Stimulated activated naive CD4-positive, alpha-beta T cell treated with Interleukin-2 at 50 U/mL for 16 hours (primary cell): ENCODE data around the gene ABHD8.

Experiments used
- DNase-seq: peaks from one replicate; lab custom pipeline; 2025; lab: John Stamatoyannopoulos, UW

The ABHD8 gene, protein sequence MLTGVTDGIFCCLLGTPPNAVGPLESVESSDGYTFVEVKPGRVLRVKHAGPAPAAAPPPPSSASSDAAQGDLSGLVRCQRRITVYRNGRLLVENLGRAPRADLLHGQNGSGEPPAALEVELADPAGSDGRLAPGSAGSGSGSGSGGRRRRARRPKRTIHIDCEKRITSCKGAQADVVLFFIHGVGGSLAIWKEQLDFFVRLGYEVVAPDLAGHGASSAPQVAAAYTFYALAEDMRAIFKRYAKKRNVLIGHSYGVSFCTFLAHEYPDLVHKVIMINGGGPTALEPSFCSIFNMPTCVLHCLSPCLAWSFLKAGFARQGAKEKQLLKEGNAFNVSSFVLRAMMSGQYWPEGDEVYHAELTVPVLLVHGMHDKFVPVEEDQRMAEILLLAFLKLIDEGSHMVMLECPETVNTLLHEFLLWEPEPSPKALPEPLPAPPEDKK

DNA sequence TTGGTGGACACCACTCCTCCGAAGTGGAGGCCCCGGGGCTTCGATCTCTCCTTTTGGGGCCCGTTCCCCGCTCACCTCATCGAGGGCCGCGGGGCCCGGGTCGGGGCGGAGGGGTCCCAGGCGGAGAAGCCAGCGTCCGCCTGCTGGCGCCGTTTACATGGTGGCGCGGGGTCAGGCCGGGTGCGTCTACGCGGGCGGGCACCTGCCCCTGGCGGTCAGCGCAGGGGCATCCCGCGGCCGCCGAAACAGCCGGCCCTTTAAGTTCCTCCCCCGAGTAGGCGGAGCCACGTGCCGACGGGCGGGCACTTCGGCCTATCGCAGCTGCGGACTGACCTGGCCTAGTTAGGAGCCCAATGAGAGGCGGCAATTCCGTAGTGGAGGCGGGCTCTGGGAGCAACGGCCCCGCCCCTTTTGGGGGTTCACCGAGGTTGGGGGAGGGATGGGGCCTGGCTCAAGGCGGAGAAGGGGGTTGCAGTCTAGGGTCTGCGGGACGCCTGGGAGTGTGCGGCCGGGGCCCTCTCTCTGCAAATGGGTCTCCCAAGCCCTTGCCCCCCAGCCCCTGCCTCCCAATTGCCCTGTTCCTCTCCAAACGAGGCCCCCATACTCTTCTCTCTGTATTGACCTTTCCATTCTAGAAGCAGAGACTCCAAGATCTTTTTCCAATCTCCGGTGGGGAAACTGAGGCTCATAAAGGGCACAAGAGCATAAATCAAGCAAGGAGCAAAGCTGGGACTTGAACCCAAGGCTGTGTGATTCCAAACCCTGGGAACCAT lies at the start of gene ABHD8:
Gene ABHD8 (minus strand): TSS at position 259 of the 773 bp plus-strand sequence. CDS start 1,809 bp downstream, outside the sequence.
- peak; percentile 92 for DNase-seq

GRCh38 chr19:17352608-17353280 lies 49.5 kb upstream of the ABHD8 start:
- DNase-seq = no peak

DNA sequence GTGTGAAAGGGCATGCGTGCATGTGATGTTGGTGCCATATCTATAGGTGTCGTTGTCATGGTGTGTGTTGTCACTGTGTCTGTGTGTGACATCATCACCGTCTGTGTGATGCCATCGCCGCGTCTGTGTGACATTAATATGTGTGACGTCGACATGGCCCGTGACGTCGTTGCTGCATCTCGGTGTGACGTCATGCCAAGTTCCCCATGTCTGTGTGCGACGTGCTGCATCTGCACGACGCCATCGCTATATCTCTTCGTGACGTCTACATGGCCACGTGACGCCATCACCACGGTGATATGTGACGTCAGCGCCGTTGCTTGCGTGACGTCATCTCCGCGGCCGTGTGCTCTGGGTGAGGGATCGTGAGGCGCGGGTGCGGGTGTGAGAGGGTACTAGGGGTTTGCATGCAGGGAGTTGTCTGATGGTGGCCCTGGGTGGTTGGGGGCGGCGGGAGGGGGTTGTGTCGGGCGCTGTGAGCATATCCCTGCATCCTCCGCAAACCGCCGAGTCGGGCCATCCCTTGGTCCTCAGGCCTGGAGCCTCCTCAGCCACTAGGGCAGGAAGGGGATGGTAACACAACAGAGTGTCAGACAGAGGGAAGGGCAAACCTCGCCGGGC lies 48.7 kb upstream of the ABHD8 start:
- DNase-seq = no peak

- no peak for DNase-seq
Measured at GRCh38 chr19:17348700-17349099, 45.5 kb upstream of the ABHD8 start.

- DNase-seq = no peak
Measured at GRCh38 chr19:17347877-17348276, 44.7 kb upstream of the ABHD8 start.

GRCh38 chr19:17347361-17347760 lies 44.1 kb upstream of the ABHD8 start:
- no peak for DNase-seq

- DNase-seq = peak; percentile 59
Measured at GRCh38 chr19:17346109-17346671, 43.0 kb upstream of the ABHD8 start.

GRCh38 chr19:17341845-17342244 lies 38.6 kb upstream of the ABHD8 start:
- no peak for DNase-seq

- DNase-seq = no peak
Measured at GRCh38 chr19:17341386-17341785, 38.2 kb upstream of the ABHD8 start.

DNA sequence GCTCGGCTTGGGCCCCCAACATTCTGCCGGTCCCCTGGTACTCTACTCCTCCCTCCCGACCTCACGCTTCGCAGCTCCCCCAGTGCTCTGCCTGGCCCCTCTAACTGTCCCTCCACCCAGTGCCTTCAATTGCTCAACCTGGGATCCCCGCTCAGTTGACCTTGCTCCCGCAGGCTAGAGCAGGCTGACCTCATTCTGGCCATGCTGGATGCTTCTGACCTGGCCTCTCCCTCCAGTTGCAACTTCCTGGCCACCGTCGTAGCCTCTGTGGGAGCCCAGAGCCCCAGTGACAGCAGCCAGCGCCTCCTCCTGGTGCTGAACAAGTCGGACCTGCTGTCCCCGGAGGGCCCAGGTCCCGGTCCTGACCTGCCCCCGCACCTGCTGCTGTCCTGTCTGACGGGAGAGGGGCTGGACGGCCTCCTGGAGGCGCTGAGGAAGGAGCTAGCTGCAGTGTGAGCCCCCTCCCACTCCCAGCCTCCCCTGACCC lies 37.7 kb upstream of the ABHD8 start:
- no peak for DNase-seq

DNA sequence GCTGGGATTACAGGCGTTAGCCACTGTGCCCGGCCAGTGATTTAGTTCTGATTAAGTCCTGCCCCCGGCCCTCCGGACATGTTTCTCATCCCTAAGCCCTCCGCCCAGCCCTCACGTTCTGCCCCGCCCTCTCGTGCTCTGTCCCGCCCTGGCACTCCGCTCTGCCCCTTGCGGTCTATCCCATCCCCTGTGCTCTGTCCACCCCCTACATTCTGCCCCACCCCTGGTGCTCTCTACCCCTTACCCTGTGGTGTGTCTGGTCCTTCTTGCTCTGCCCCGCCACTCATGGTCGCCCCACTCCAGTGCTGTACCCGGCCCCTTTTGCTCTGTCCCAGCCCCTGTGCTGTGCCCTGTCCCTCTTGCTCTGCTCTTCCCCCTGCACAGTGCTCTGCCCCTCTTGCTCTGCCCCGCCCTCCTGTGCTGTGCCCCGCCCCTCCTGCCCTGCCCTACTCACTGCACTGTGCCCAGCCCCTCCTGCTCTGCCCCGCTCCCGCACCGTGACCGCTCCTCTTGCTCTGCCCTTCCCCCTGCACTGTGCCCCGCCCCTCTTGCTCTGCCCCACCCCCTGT lies 37.2 kb upstream of the ABHD8 start:
- no peak for DNase-seq

DNA sequence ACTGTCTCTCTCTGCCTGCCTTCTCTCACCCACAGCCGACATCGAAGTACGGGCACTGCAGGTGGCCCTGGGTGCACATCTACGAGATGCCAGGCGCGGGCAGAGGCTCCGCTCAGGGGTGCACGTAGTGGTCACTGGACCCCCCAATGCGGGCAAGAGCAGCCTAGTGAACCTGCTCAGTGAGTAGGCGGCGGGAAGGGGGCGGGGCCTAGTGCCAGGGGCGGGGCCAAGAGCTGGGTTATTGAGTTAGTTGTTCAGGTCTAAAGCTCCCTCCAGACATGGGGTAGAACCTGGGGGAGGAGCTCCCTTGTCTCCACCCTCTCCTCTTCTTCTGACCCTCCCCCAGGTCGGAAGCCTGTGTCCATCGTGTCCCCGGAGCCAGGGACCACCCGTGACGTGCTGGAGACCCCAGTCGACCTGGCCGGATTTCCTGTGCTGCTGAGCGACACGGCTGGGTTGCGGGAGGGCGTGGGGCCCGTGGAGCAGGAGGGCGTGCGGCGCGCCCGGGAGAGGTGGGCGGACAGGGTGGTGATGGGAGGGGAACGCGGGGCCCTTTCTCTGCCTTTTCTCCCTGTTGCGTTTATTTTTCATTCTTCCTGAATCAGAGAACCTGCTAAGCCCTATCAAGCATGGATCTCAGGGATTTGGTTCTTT lies 36.0 kb upstream of the ABHD8 start:
- DNase-seq = peak; percentile 23

DNA sequence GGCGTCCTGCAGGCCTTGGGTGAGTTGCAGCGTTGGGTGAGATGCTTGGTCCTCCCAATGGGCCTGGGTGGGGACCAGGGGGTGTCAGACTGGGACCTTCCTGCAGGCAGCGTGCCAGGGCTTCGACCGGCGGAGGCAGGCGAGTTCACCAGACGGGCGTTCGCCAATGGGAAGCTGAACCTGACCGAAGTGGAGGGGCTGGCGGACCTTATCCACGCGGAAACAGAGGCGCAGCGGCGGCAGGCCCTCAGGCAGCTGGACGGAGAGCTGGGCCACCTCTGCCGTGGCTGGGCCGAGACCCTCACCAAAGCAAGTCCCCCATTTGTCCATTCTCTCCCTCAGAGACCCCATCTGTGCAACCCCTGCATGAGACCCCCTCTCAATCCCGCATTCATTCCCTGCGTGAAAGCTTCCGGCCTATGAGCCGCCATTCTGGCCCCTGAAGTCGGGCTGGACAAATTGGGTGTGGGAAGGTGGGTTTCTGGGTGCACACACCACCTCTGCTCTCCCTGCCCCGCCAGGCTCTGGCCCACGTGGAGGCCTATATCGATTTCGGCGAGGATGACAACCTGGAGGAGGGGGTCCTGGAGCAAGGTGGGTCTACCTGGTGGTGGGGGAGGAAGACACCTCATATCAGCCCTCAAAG lies 35.3 kb upstream of the ABHD8 start:
- no peak for DNase-seq

GRCh38 chr19:17337675-17338432 lies 34.6 kb upstream of the ABHD8 start:
- no peak for DNase-seq

DNA sequence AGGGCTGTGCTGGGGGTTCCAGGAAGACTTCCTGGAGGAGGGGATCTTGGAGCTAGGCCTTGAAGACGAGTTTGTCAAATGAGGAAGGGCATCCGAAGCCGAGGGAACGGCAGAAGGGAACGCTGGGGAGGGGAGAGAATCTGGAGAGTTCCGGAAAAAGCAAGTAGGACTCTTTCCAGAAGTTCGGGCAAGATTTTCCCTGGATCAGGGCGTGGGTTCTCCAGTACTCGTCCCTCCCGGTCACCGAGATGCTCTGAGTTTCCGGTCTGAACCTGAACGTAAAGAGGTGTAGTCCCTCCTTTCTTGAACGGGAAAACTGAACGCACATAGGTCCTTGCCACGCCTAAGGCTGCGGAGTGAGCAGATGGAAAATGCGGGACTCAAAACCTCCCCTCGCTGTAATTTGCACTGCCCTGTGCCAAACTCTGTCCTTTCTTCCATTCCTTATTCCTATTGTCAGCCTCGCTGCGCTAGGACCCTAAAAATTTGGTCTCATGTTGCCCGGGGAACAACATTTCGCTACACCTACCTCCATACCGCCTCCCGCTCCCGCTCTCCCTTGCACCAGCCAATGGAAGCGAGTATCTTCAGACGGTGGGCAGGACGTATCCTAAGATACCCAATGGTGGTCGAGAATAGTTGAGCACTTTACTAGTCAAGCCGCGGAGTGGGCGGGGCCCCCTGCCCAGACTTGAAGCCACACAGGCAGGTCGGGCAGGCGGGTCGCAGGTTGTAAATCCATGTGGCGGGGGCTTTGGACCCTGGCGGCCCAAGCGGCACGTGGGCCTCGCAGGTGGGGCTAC lies 33.8 kb upstream of the ABHD8 start, which contains the start of gene GTPBP3:
Gene GTPBP3 (plus strand): TSS at position 682 of the 803 bp plus-strand sequence. CDS start 59 bp downstream, at position 741.
- DNase-seq = peak; percentile 97

DNA sequence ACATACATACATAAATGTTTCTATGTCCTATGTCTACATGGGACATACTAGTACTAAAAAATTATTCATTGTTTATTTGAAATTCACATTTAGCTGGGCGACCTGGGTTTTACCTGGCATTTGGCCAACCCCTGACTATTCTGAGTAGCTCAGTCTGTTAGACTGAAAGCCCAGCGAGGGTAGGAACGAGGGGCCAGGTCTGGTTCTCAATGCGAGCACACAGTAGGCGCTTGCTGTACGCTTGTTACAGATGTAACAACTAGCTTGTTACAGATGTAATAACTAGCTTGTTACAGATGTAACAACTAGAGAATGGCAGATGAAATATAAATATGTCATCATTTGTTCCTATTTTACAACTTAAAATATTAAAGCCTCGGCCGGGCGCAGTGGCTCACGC lies 32.4 kb upstream of the ABHD8 start:
- no peak for DNase-seq

- DNase-seq = peak; percentile 97
Measured at GRCh38 chr19:17334414-17335409, 31.5 kb upstream of the ABHD8 start, which contains the start of gene ANO8. Gene ANO8, minus strand, starts transcription at chr19:17334855. Its CDS starts 185 bp downstream, at chr19:17334670.
